Fibroblast of villous mesenchyme (primary cell): ENCODE results near the gene NOSIP. TPM values are rescaled to one million over a fixed set of nuclear protein-coding genes. Genes with fewer than 3 reads are reported as not detected.

Source experiments
- DNase-seq: peaks from one replicate; pipeline ENCODE4 v3.0.0-alpha.2; 2010; ENCODE audit warnings: low read depth
- H3K4me3 ChIP-seq: 2 replicates; pipeline ENCODE4 v1.5.1; 2011; ENCODE audit warnings: low read depth, mild to moderate bottlenecking, low read length
- CTCF ChIP-seq: IDR thresholded peaks from 2 replicates; pipeline ENCODE4 v1.5.1; 2012; ENCODE audit warnings: low read depth, mild to moderate bottlenecking, low read length; ENCODE audit not compliant: insufficient read depth
- small RNA-seq: library from RNA; depleted of rRNA; stranded (forward); fragments of <200 nt; gene quantifications from one replicate; pipeline ENCODE3, GENCODE V24; 2012
- total RNA-seq: library from RNA; depleted of rRNA; stranded (reverse); fragments of >200 nt; gene quantifications from 2 replicates; pipeline ENCODE4 v1.2.3, GENCODE V29; 2012

The NOSIP gene
- total RNA-seq, 1 donor: 76.9 TPM

DNA sequence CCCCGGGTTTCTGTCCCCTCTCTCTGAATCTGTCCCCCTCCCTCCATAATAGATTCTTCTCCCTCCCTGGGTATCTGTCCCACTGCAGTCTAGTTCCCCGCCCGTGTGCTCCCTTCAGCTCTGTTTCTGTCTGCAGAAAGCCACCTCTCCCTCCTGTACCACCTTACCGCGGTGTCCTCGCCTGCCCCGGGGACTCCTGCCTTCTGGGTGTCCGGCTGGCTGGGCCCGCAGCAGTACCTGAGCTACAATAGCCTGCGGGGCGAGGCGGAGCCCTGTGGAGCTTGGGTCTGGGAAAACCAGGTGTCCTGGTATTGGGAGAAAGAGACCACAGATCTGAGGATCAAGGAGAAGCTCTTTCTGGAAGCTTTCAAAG lies 66.6 kb downstream of the NOSIP start:
- peak overlapping the region; percentile 74 for H3K4me3 ChIP-seq
- DNase-seq: no peak
- TF ChIP-seq CTCF: no peak

DNA sequence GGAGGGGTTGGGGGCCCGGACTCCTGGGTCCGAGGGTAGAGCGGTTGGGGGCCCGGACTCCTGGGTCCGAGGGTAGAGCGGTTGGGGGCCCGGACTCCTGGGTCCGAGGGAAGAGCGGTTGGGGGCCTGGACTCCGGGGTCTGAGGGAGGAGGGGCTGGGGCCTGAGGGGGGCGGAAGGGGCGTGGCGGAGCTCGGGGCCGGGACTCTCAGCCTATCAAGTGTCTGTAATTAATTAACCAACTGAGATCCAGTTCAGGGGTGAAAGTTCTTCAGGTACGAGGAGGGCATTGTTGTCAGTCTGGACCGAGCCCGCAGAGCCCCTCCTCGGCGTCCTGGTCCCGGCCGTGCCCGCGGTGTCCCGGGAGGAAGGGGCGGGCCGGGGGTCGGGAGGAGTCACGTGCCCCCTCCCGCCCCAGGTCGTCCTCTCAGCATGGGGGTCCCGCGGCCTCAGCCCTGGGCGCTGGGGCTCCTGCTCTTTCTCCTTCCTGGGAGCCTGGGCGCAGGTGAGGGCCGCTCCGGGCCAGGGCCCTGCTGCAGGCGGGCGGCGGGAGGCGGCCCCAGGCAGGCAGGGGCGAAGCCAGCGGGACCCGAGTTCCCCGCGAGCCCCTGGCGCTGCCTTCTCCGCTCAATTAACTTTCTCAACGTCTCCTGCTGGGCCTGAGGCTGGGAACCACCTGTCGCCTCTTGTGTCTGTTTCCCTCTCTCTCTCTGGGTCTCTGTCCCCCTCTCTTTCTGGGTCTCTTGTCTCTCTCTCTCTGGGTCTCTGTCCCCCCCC lies 67.2 kb downstream of the NOSIP start:
- peak overlapping the region; percentile 74 for H3K4me3 ChIP-seq
- no peak for DNase-seq
- TF ChIP-seq CTCF: no peak

- TF ChIP-seq CTCF: no peak
- H3K4me3 ChIP-seq: no peak overlapping the region
- no peak for DNase-seq
Measured at GRCh38 chr19:49507803-49508494, 72.4 kb downstream of the NOSIP start.

DNA sequence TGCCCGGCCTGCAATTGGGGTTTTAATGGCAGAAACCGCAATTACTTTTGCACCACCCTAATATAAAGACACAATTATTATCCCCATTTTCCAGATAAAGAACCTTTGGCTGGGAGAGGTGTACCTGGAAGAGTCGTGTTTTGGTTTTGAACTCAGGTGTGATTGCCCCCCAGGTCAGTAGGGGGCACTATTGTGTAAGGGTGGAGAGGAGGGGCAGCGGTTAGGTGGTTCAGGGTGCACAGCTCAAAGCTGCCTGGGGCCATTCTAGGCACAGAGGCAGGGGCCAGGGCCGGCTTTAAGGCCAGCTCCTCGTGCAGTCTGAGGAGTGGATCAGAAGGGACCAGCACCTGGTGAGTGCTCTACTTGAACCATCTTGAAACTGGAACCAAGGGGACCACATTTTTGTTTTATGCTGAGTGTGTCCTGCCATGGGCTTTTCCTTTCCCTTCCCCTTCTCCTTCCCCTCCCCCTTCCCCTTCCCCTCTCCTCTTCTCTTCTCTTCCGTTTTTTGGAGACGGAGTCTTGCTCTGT lies 73.7 kb downstream of the NOSIP start:
- peak; percentile 62 for DNase-seq
- H3K4me3 ChIP-seq: no peak overlapping the region
- TF ChIP-seq CTCF: peak; percentile 92

Small RNA genes within 50 kb of the gene (small RNA-seq; reads per million reads assigned to genes)
- gene RF00019: not detected

Other genes starting within 250 kb of the NOSIP start
- not detected in 2 replicates for gene CD37, start 245.2 kb downstream of the NOSIP start, total RNA-seq
- 37.6 and 38.7 TPM in 2 replicates for gene TEAD2, start 218.1 kb downstream of the NOSIP start, total RNA-seq
- 0.32 TPM in 1 of 2 replicates, not detected in the other for gene DKKL1, start 216.7 kb downstream of the NOSIP start, total RNA-seq
- gene KASH5, start 192.3 kb downstream of the NOSIP start, total RNA-seq: not detected in 2 replicates
- gene PTH2, start 157.1 kb downstream of the NOSIP start, total RNA-seq: not detected in 2 replicates
- gene GFY, start 155.2 kb downstream of the NOSIP start, total RNA-seq: not detected in 2 replicates
- not detected in 2 replicates for gene SLC17A7, start 139.0 kb downstream of the NOSIP start, total RNA-seq
- 91.1 and 107 TPM in 2 replicates for gene PIH1D1, start 128.7 kb downstream of the NOSIP start, total RNA-seq
- 17.7 and 40.6 TPM in 2 replicates for gene ALDH16A1, start 127.3 kb downstream of the NOSIP start, total RNA-seq
- gene FLT3LG, start 106.3 kb downstream of the NOSIP start, total RNA-seq: 2.6 and 4.8 TPM in 2 replicates
- 1,887 and 2,774 TPM in 2 replicates for gene RPL13A, start 92.9 kb downstream of the NOSIP start, total RNA-seq
- gene RPS11, start 84.1 kb downstream of the NOSIP start, total RNA-seq: 1,679 and 1,912 TPM in 2 replicates
- gene FCGRT, start 67.9 kb downstream of the NOSIP start, total RNA-seq: 39.7 and 44.8 TPM in 2 replicates
- gene RCN3, start 52.6 kb downstream of the NOSIP start, total RNA-seq: 115 and 162 TPM in 2 replicates
- gene PRRG2, start 760 bp upstream of the NOSIP start, total RNA-seq: 0.32 and 0.43 TPM in 2 replicates
- gene PRR12, start 10.6 kb upstream of the NOSIP start, total RNA-seq: 3.0 and 3.9 TPM in 2 replicates
- gene RRAS, start 59.6 kb upstream of the NOSIP start, total RNA-seq: 43.2 and 44.5 TPM in 2 replicates
- 17.4 and 18.1 TPM in 2 replicates for gene SCAF1, start 61.7 kb upstream of the NOSIP start, total RNA-seq
- gene IRF3, start 85.3 kb upstream of the NOSIP start, total RNA-seq: 49.9 and 66.5 TPM in 2 replicates
- 4.7 and 6.8 TPM in 2 replicates for gene BCL2L12, start 85.4 kb upstream of the NOSIP start, total RNA-seq
- 258 and 341 TPM in 2 replicates for gene PRMT1, start 96.7 kb upstream of the NOSIP start, total RNA-seq
- under 0.01 and 0.32 TPM in 2 replicates for gene ADM5, start 109.0 kb upstream of the NOSIP start, total RNA-seq
- 20.0 and 32.0 TPM in 2 replicates for gene CPT1C, start 110.6 kb upstream of the NOSIP start, total RNA-seq
- 0.43 TPM in 1 of 2 replicates, not detected in the other for gene TSKS, start 182.8 kb upstream of the NOSIP start, total RNA-seq
- 92.0 and 97.0 TPM in 2 replicates for gene AP2A1, start 186.4 kb upstream of the NOSIP start, total RNA-seq
- 15.1 and 19.3 TPM in 2 replicates for gene FUZ, start 232.7 kb upstream of the NOSIP start, total RNA-seq
- gene MED25, start 237.7 kb upstream of the NOSIP start, total RNA-seq: 21.6 and 21.9 TPM in 2 replicates